ENCODE results near the gene HBA2. TPM values are rescaled to one million over a fixed set of nuclear protein-coding genes. Genes with fewer than 3 reads are reported as not detected.
"Not testable (repeated sequence)": the region's sequence is repeated elsewhere in the genome, so short reads cannot be mapped to it uniquely, and the experiment has no call there.

The HBA2 gene
- total RNA-seq, 1 donor from 2014 or later, result not detected

- no peaks in the 10 kb centered on the region for H3K36me3 ChIP-seq (ENCODE audit: control insufficient read depth, insufficient read depth, low read length)
- TF ChIP-seq, protein P1, sequence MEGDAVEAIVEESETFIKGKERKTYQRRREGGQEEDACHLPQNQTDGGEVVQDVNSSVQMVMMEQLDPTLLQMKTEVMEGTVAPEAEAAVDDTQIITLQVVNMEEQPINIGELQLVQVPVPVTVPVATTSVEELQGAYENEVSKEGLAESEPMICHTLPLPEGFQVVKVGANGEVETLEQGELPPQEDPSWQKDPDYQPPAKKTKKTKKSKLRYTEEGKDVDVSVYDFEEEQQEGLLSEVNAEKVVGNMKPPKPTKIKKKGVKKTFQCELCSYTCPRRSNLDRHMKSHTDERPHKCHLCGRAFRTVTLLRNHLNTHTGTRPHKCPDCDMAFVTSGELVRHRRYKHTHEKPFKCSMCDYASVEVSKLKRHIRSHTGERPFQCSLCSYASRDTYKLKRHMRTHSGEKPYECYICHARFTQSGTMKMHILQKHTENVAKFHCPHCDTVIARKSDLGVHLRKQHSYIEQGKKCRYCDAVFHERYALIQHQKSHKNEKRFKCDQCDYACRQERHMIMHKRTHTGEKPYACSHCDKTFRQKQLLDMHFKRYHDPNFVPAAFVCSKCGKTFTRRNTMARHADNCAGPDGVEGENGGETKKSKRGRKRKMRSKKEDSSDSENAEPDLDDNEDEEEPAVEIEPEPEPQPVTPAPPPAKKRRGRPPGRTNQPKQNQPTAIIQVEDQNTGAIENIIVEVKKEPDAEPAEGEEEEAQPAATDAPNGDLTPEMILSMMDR (IDR thresholded peaks at IDR 0.05; ENCODE audit: insufficient read depth, low read length, severe bottlenecking), result no peak
- FAIRE-seq (no peak), DNase-seq (ENCODE audit: low read depth) (peak; percentile 19)
- peaks cover 4% of the 10 kb centered on the region for H3K27me3 ChIP-seq (ENCODE audit: control insufficient read depth, insufficient read depth, low read length)
- peak overlapping the region; percentile 33 for H3K4me3 ChIP-seq (ENCODE audit: low read depth, low read length)
Observed at GRCh38 chr16:154217-155030, 18.3 kb upstream of the HBA2 start.

- Histone ChIP-seq H3K4me3 (ENCODE audit: low read depth, low read length) (no peak overlapping the region), H3K27me3 (ENCODE audit: control insufficient read depth, insufficient read depth, low read length) (peaks cover 4% of the 10 kb centered on the region), H3K36me3 (ENCODE audit: control insufficient read depth, insufficient read depth, low read length) (no peaks in the 10 kb centered on the region)
- TF ChIP-seq, protein P1 (IDR thresholded peaks at IDR 0.05; ENCODE audit: insufficient read depth, low read length, severe bottlenecking), result no peak
- DNase-seq (ENCODE audit: low read depth) (no peak), FAIRE-seq (no peak)
Observed at GRCh38 chr16:155031-155398, 17.7 kb upstream of the HBA2 start.

DNA sequence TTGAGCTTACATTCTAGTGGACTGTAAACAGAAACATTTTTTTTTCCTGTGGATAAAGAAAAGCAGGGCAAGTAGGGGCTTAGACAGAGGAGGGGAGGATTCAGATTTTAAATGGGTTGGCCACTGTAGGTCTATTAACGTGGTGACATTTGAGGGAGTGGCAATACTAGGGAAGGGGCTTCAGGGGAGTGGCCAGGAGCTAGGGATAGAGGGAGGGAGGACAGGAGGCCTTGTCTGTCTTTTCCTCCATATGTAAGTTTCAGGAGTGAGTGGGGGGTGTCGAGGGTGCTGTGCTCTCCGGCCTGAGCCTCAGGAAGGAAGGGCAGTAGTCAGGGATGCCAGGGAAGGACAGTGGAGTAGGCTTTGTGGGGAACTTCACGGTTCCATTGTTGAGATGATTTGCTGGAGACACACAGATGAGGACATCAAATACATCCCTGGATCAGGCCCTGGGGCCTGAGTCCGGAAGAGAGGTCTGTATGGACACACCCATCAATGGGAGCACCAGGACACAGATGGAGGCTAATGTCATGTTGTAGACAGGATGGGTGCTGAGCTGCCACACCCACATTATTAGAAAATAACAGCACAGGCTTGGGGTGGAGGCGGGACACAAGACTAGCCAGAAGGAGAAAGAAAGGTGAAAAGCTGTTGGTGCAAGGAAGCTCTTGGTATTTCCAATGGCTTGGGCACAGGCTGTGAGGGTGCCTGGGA, 13.4 kb upstream of the HBA2 start:
- TF ChIP-seq, protein P1 (IDR thresholded peaks at IDR 0.05; ENCODE audit: insufficient read depth, low read length, severe bottlenecking), result no peak
- FAIRE-seq, result no peak
- Histone ChIP-seq H3K4me3 (ENCODE audit: low read depth, low read length) (no peak overlapping the region), H3K27me3 (ENCODE audit: control insufficient read depth, insufficient read depth, low read length) (peaks cover 4% of the 10 kb centered on the region), H3K36me3 (ENCODE audit: control insufficient read depth, insufficient read depth, low read length) (no peaks in the 10 kb centered on the region)
- no peak for DNase-seq (ENCODE audit: low read depth)

GRCh38 chr16:160242-160641, 12.4 kb upstream of the HBA2 start:
- H3K36me3 ChIP-seq (ENCODE audit: control insufficient read depth, insufficient read depth, low read length); H3K27me3 ChIP-seq (ENCODE audit: control insufficient read depth, insufficient read depth, low read length); H3K4me3 ChIP-seq (ENCODE audit: low read depth, low read length); DNase-seq (ENCODE audit: low read depth); FAIRE-seq: not testable (repeated sequence)

DNA sequence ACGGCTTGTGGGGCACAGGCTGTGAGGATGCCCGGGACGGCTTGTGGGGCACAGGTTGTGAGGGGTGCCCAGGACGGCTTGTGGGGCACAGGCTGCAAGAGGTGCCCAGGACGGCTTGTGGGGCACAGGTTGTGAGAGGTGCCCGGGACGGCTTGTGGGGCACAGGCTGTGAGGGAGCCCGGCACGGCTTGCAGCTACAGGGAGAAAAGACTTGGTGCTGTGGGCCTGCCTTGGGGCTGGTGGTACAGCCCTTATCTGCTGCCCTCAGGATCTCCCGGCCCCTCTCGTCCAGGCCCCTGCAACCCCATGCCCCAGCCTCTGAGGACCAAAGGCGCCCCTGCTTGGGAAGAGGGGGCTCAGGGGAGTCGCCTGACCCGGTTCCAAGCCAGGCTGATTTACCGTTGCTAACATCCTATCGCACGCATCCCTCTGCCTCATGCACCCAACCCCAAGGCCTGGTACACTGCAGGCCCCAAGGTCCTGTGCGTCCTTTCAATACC, 11.9 kb upstream of the HBA2 start:
- TF ChIP-seq, protein P1 (IDR thresholded peaks at IDR 0.05; ENCODE audit: insufficient read depth, low read length, severe bottlenecking), result no peak
- H3K4me3 ChIP-seq (ENCODE audit: low read depth, low read length), result no peak overlapping the region
- DNase-seq (ENCODE audit: low read depth), result no peak
- no peak for FAIRE-seq
- H3K27me3 ChIP-seq (ENCODE audit: control insufficient read depth, insufficient read depth, low read length), result peaks cover 7% of the 10 kb centered on the region
- H3K36me3 ChIP-seq (ENCODE audit: control insufficient read depth, insufficient read depth, low read length), result no peaks in the 10 kb centered on the region

DNA sequence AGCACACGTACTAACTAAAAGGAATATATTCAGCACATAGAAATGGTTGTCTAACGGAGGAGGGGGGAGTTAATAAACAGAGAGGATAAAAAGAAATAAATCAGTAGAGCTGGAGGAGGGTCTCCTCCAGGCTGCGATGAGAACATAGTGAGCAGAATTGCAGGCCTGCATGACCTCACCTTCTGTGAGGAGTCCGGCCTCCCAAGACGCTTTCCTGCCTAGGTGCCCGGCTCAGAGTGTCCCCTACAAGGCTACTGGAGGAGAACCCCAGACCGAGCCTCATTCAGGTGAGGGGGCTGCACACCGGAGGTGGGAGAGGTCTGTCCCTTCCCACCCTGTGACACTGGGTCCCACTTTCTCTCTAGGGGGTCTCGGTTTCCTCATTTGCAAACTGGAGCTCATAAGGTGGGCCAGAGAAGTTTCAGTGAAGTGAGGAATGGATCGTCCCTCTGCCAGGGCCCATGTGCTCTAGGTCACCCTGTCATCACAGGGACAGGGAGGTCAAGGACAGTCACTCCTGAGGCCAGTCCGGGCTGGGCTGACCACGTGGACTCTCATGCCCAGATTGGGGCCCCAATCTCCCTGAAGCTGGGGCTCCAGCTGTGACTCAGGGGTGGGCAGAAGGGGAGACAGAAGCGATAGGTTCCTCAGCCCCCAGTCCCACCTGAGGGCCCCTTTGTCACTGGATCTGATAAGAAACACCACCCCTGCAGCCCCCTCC, 10.2 kb upstream of the HBA2 start:
- TF ChIP-seq, protein P1 (IDR thresholded peaks at IDR 0.05; ENCODE audit: insufficient read depth, low read length, severe bottlenecking), result no peak
- H3K4me3 ChIP-seq (ENCODE audit: low read depth, low read length), result no peak overlapping the region
- DNase-seq (ENCODE audit: low read depth) (no peak), FAIRE-seq (no peak)
- H3K27me3 ChIP-seq (ENCODE audit: control insufficient read depth, insufficient read depth, low read length), result peaks cover 24% of the 10 kb centered on the region
- H3K36me3 ChIP-seq (ENCODE audit: control insufficient read depth, insufficient read depth, low read length), result no peaks in the 10 kb centered on the region

DNA sequence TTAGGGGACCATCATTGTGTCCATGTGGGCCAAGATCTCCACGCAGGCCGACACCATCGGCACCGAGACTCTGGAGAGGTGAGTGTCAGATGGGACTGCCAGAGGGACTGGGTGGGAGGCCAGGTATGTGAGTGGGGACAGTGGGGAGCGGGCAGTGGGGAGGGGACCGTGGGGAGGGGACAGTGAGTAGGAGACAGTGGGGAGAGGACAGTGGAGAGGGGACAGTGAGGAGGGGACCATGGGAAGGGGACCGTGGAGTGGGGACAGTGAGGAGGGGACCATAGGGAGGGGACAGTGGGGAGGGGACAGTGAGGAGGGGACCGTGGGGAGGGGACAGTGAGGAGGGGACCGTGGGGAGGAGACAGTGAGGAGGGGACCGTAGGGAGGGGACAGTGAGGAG, 9.5 kb upstream of the HBA2 start:
- DNase-seq (ENCODE audit: low read depth); FAIRE-seq; H3K4me3 ChIP-seq (ENCODE audit: low read depth, low read length); H3K36me3 ChIP-seq (ENCODE audit: control insufficient read depth, insufficient read depth, low read length): not testable (repeated sequence)
- peaks cover 26% of the 10 kb centered on the region for H3K27me3 ChIP-seq (ENCODE audit: control insufficient read depth, insufficient read depth, low read length)

DNA sequence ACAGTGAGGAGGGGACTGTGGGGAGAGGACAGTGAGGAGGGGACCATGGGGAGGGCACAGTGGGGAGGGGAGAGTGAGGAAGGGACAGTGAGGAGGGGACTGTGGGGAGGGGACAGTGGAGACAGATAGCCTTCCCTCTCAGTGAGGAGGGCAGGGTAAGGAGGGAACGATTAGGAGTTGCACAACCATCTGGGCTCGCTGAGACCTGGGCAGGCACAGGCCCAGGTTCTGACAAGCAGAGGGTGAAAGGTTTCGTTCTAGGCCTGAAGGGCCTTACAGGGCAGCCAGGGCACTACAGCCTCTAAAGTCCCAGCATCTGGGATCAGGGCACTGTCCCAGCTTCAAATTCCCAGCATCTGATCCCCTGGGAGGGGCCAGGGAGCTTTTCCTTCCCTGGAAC, 9.0 kb upstream of the HBA2 start:
- not testable (repeated sequence) for H3K36me3 ChIP-seq (ENCODE audit: control insufficient read depth, insufficient read depth, low read length); FAIRE-seq; H3K4me3 ChIP-seq (ENCODE audit: low read depth, low read length); DNase-seq (ENCODE audit: low read depth)
- H3K27me3 ChIP-seq (ENCODE audit: control insufficient read depth, insufficient read depth, low read length), result peaks cover 28% of the 10 kb centered on the region
